ENCODE measurements around the gene DNAH3. TPM values are rescaled to one million over a fixed set of nuclear protein-coding genes. Genes with fewer than 3 reads are reported as not detected.

Gene DNAH3
- total and polyA plus RNA-seq, 2 of the 13 experiments (the other 11 are each of a cell fraction or from before 2014, with no cell fraction given), result 0.07 to 0.08 TPM

GRCh38 chr16:21103941-21104860 is 46.4 kb downstream of the DNAH3 start:
- BruUV-seq (replicated peaks), result no TSS peak
- no peak overlapping the region for H2AFZ ChIP-seq (ENCODE audit: low read length)
- no peaks in the 10 kb centered on the region for H3K79me2 ChIP-seq (ENCODE audit: insufficient read depth, low read length)
- ChIA-PET POLR2A (no interaction called here), CTCF (ENCODE audit: low intra/inter-chr PET ratio, low total read pairs) (no interaction called here)
- intact Hi-C loops (cut with micrococcal nuclease; ENCODE audit: unreplicated experiment), result no loop called here
- H3K9ac ChIP-seq (ENCODE audit: insufficient read depth, low read depth, low read length), result no peak overlapping the region
- no peaks in the 10 kb centered on the region for H3K9me3 ChIP-seq (ENCODE audit: low read length)
- no peak overlapping the region for H3K4me3 ChIP-seq (replicated peaks in 1 of 3; ENCODE audit: insufficient read depth in 1 of 3, low read depth in 2 of 3, low read length in 3 of 3)
- DNase-seq (ENCODE audit: low spot score) (no peak), ATAC-seq (no peak; the same call in 2 of the 3 replicates), FAIRE-seq (no peak)
- WGBS (ENCODE audit: low lambda C conversion rate), result 17% methylated on average over 9 of the region's 9 CpGs
- no peak overlapping the region for H3K4me2 ChIP-seq (ENCODE audit: low read depth, low read length)
- peaks cover 3 to 23% of the 10 kb centered on the region in 2 experiments; a peak in 4 of 5 replicates for H3K27me3 ChIP-seq (ENCODE audit: control insufficient read depth in 1 of 2, insufficient read depth in 2 of 2, low read length in 2 of 2)
- no peaks in the 10 kb centered on the region for H3K36me3 ChIP-seq (replicated peaks in 1 of 2; ENCODE audit: control insufficient read depth in 1 of 2, insufficient read depth in 2 of 2, low read length in 2 of 2)
- in situ Hi-C loops (cut with HindIII; ENCODE audit: extremely low pct_ligation_motif_present, low pct_unique_long_range_greater_than_20kb), result no loop called here
- no peak overlapping the region for H3K27ac ChIP-seq (ENCODE audit: extremely low read length, insufficient read depth, low read length)
- no peaks in the 10 kb centered on the region for H3K4me1 ChIP-seq (ENCODE audit: insufficient read depth, low read length)
- no peaks in the 10 kb centered on the region for H4K20me1 ChIP-seq (ENCODE audit: insufficient read depth, low read length)
- no peak for TF ChIP-seq FOXA1 (IDR thresholded peaks at IDR 0.05)
- peak; percentile 43; the same call in 1 of the 2 replicates for TF ChIP-seq FOXA1 (CRISPR knock-in tag; IDR thresholded peaks at IDR 0.05)
- TF ChIP-seq ZNF3 (CRISPR knock-in tag; IDR thresholded peaks at IDR 0.05), result no peak

GRCh38 chr16:21101631-21102420 is 48.8 kb downstream of the DNAH3 start:
- Histone ChIP-seq H3K27ac (ENCODE audit: extremely low read length, insufficient read depth, low read length) (no peak overlapping the region), H3K9ac (ENCODE audit: insufficient read depth, low read depth, low read length) (no peak overlapping the region), H2AFZ (ENCODE audit: low read length) (no peak overlapping the region), H3K4me1 (ENCODE audit: insufficient read depth, low read length) (no peaks in the 10 kb centered on the region), H3K9me3 (ENCODE audit: low read length) (no peaks in the 10 kb centered on the region), H3K4me3 (replicated peaks in 1 of 3; ENCODE audit: insufficient read depth in 1 of 3, low read depth in 2 of 3, low read length in 3 of 3) (no peak overlapping the region), H3K4me2 (ENCODE audit: low read depth, low read length) (no peak overlapping the region), H4K20me1 (ENCODE audit: insufficient read depth, low read length) (no peaks in the 10 kb centered on the region), H3K79me2 (ENCODE audit: insufficient read depth, low read length) (no peaks in the 10 kb centered on the region), H3K36me3 (replicated peaks in 1 of 2; ENCODE audit: control insufficient read depth in 1 of 2, insufficient read depth in 2 of 2, low read length in 2 of 2) (no peaks in the 10 kb centered on the region), H3K27me3 (ENCODE audit: control insufficient read depth in 1 of 2, insufficient read depth in 2 of 2, low read length in 2 of 2) (peaks cover 1 to 23% of the 10 kb centered on the region in 2 experiments; a peak in 3 of 5 replicates)
- ATAC-seq (peak; percentile 97), FAIRE-seq (peak; percentile 48), DNase-seq (ENCODE audit: low spot score) (peak; percentile 43)
- BruUV-seq (replicated peaks), result no TSS peak
- intact Hi-C loops (cut with micrococcal nuclease; ENCODE audit: unreplicated experiment) (loop anchor here (1.0 kb wide), 1 partner anchor 252 kb away; no protein-coding TSS in a partner anchor), in situ Hi-C loops (cut with HindIII; ENCODE audit: extremely low pct_ligation_motif_present, low pct_unique_long_range_greater_than_20kb) (no loop called here)
- ChIA-PET CTCF (ENCODE audit: low intra/inter-chr PET ratio, low total read pairs) (interaction anchor here (0.5 to 1.9 kb wide), 3 partner anchors 16 to 252 kb away, joined by 3 to 20 read pairs (median 3); no protein-coding TSS in a partner anchor), POLR2A (no interaction called here)
- 4% methylated on average over 8 of the region's 8 CpGs for WGBS (ENCODE audit: low lambda C conversion rate)
- TF ChIP-seq, protein P1, sequence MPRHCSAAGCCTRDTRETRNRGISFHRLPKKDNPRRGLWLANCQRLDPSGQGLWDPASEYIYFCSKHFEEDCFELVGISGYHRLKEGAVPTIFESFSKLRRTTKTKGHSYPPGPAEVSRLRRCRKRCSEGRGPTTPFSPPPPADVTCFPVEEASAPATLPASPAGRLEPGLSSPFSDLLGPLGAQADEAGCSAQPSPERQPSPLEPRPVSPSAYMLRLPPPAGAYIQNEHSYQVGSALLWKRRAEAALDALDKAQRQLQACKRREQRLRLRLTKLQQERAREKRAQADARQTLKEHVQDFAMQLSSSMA (CRISPR knock-in tag; IDR thresholded peaks at IDR 0.05), result no peak
- TF ChIP-seq MXD3 (CRISPR knock-in tag; IDR thresholded peaks at IDR 0.05) (0 out of 2 replicates have a peak, but pooled peaks have one; percentile 42), ZNF335 (CRISPR knock-in tag; IDR thresholded peaks at IDR 0.05) (0 out of 2 replicates have a peak, but pooled peaks have one; percentile 32), SMC3 (IDR thresholded peaks at IDR 0.05; ENCODE audit: low read length) (peak; percentile 76), ZNF629 (CRISPR knock-in tag; conservative IDR thresholded peaks at IDR 0.05) (no peak), ZNF362 (CRISPR knock-in tag; IDR thresholded peaks at IDR 0.05; ENCODE audit: borderline replicate concordance) (no peak)

Data from HepG2 (cell line).